ENCODE data around the gene PIM2.

PIM2 gene

GRCh38 chrX:48918301-48918642 is 552 bp downstream of the PIM2 start:
- TF ChIP-seq REST (IDR thresholded peaks at IDR 0.05; ENCODE audit: insufficient read depth in 1 of 2, low read depth in 2 of 2, low read length in 2 of 2) (no peak), SIN3A (IDR thresholded peaks at IDR 0.05; ENCODE audit: borderline replicate concordance, insufficient read depth, low read length) (no peak), FOXP2 (optimal IDR thresholded peaks at IDR 0.05; ENCODE audit: borderline replicate concordance, extremely low read depth, extremely low read length, insufficient read depth) (no peak), TAF1 (IDR thresholded peaks at IDR 0.05; ENCODE audit: borderline replicate concordance, insufficient read depth, low read length) (no peak), POLR2AphosphoS5 (IDR thresholded peaks at IDR 0.05; ENCODE audit: low read depth, low read length) (no peak)

- TF ChIP-seq FOXP2 (optimal IDR thresholded peaks at IDR 0.05; ENCODE audit: borderline replicate concordance, extremely low read depth, extremely low read length, insufficient read depth) (no peak), POLR2AphosphoS5 (IDR thresholded peaks at IDR 0.05; ENCODE audit: low read depth, low read length) (no peak), SIN3A (IDR thresholded peaks at IDR 0.05; ENCODE audit: borderline replicate concordance, insufficient read depth, low read length) (no peak), REST (IDR thresholded peaks at IDR 0.05; ENCODE audit: insufficient read depth in 1 of 2, low read depth in 2 of 2, low read length in 2 of 2) (no peak), TAF1 (IDR thresholded peaks at IDR 0.05; ENCODE audit: borderline replicate concordance, insufficient read depth, low read length) (no peak)
Observed at GRCh38 chrX:48917139-48918001, 1.5 kb downstream of the PIM2 start.

GRCh38 chrX:48914593-48915493 is 4.0 kb downstream of the PIM2 start:
- TF ChIP-seq TAF1 (IDR thresholded peaks at IDR 0.05; ENCODE audit: borderline replicate concordance, insufficient read depth, low read length) (no peak), POLR2AphosphoS5 (IDR thresholded peaks at IDR 0.05; ENCODE audit: low read depth, low read length) (no peak), FOXP2 (optimal IDR thresholded peaks at IDR 0.05; ENCODE audit: borderline replicate concordance, extremely low read depth, extremely low read length, insufficient read depth) (no peak), REST (IDR thresholded peaks at IDR 0.05; ENCODE audit: insufficient read depth in 1 of 2, low read depth in 2 of 2, low read length in 2 of 2) (no peak), SIN3A (IDR thresholded peaks at IDR 0.05; ENCODE audit: borderline replicate concordance, insufficient read depth, low read length) (no peak)

- TF ChIP-seq SIN3A (IDR thresholded peaks at IDR 0.05; ENCODE audit: borderline replicate concordance, insufficient read depth, low read length): no peak
- TF ChIP-seq TAF1 (IDR thresholded peaks at IDR 0.05; ENCODE audit: borderline replicate concordance, insufficient read depth, low read length): no peak
- TF ChIP-seq REST (IDR thresholded peaks at IDR 0.05; ENCODE audit: insufficient read depth in 1 of 2, low read depth in 2 of 2, low read length in 2 of 2): no peak
- TF ChIP-seq POLR2AphosphoS5 (IDR thresholded peaks at IDR 0.05; ENCODE audit: low read depth, low read length): no peak
- TF ChIP-seq FOXP2 (optimal IDR thresholded peaks at IDR 0.05; ENCODE audit: borderline replicate concordance, extremely low read depth, extremely low read length, insufficient read depth): no peak
Observed at GRCh38 chrX:48913605-48914366, 5.0 kb downstream of the PIM2 start.

Measured in PFSK-1 (cell line).